Natural killer cell (primary cell): ENCODE measurements around the gene AFAP1. TPM values are rescaled to one million over a fixed set of nuclear protein-coding genes. Genes with fewer than 3 reads are reported as not detected.

Experiments used
- ATAC-seq, 3 donors: fragments of 150-1000 bp in 2 of 3; fragments of 200-7000 bp in 1 of 3; cut with Tn5 transposase; 1 replicate in 1 of 3; 2 replicates in 2 of 3; pipeline ENCODE4 v1.10.0; 2021; ENCODE audit warnings: mild to moderate bottlenecking in 2 of 3, moderate library complexity in 2 of 3
- DNase-seq, 2 donors: peaks; one replicate each; pipeline versions ENCODE4 v3.0.0 to v3.0.0-alpha.2; 2013 to 2021; ENCODE audit warnings: mixed read lengths in 1 of 2
- H3K27ac ChIP-seq: one replicate; pipeline ENCODE4 v1.5.1; 2013; ENCODE audit warnings: mild to moderate bottlenecking, low read length
- H3K27me3 ChIP-seq: one replicate; pipeline ENCODE4 v1.6.1; 2013; ENCODE audit warnings: low read length; ENCODE audit not compliant: control insufficient read depth, insufficient read depth
- H3K36me3 ChIP-seq: one replicate; pipeline ENCODE4 v1.6.1; 2013; ENCODE audit warnings: low read length; ENCODE audit not compliant: control insufficient read depth, insufficient read depth
- H3K4me1 ChIP-seq: one replicate; pipeline ENCODE4 v1.6.1; 2013; ENCODE audit warnings: low read length; ENCODE audit not compliant: control insufficient read depth, insufficient read depth
- H3K4me3 ChIP-seq: one replicate; pipeline ENCODE4 v1.5.1; 2013; ENCODE audit warnings: low read length
- H3K9me3 ChIP-seq: one replicate; pipeline ENCODE4 v1.6.1; 2013; ENCODE audit warnings: low read length; ENCODE audit not compliant: control insufficient read depth, insufficient read depth
- H3K27ac Mint-ChIP-seq, 2 donors: one replicate each; pipeline ENCODE4 v1.8.0; 2022; ENCODE audit warnings: mild to moderate bottlenecking in 2 of 2, mixed read lengths in 2 of 2, moderate library complexity in 1 of 2
- H3K27me3 Mint-ChIP-seq, 2 donors: one replicate each; pipeline ENCODE4 v1.8.0; 2022; ENCODE audit warnings: low read depth in 2 of 2, mixed read lengths in 2 of 2
- H3K36me3 Mint-ChIP-seq: one replicate; pipeline ENCODE4 v1.8.0; 2022; ENCODE audit warnings: mixed read lengths
- H3K4me1 Mint-ChIP-seq, 2 donors: one replicate each; pipeline ENCODE4 v1.8.0; 2022; ENCODE audit warnings: mixed read lengths in 2 of 2
- H3K4me3 Mint-ChIP-seq: one replicate; pipeline ENCODE4 v1.8.0; 2022; ENCODE audit warnings: mild to moderate bottlenecking, moderate library complexity, mixed read lengths
- H3K9me3 Mint-ChIP-seq, 2 donors: one replicate each; pipeline ENCODE4 v1.8.0; 2022; ENCODE audit warnings: mixed read lengths in 2 of 2
- WGBS: methylation state at CpG from one replicate; pipeline ENCODE4 v1.1.7; 2013; ENCODE audit warnings: missing lambda C conversion rate; ENCODE audit not compliant: insufficient coverage; 5-methylcytosine and 5-hydroxymethylcytosine counted together
- intact Hi-C: fragments of 100-400 bp; cut with micrococcal nuclease; formaldehyde crosslinking; loops from one replicate; pipeline ENCODE4 v1.14.2; 2022
- total RNA-seq, 4 donors: library from RNA; stranded (reverse); fragments of 120-200 nt in 1 of 4; gene quantifications; one replicate each; pipeline versions ENCODE4 v1.2.3 to v1.2.4, GENCODE V29; 2013 to 2022
- TF ChIP-seq, protein P1 (sequence below): fragments of 200-600 bp; IDR thresholded peaks from one replicate; pipeline ENCODE4 v1.8.0; 2022; ENCODE audit warnings: antibody characterized with exemption

The AFAP1 gene
- total RNA-seq, 3 donors from 2014 or later (not counting 1 experiment from before 2014, with no cell fraction given), result 4.9 to 12.5 (median 9.5) TPM

DNA sequence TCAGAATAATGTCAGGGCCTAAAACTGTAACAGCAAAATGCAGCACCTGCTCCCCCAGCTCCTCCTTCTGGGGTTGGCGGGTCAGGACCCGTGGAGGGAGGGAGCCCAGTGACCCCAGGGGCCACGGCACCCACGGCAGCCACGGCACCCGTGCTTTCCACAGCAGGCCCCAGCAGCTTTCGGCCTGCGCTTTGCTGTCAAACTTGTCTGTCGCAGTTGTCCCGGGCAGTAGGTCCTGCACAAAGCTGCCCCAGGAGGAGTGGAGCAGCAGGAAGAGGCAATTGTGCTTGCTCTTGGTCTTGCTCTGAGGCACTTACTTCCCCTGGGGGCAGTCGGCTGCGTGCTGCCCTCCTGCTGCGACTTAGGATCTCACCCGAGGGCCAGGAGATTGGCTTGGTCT, 183.6 kb downstream of the AFAP1 start:
- H3K36me3 Mint-ChIP-seq, result no peaks in the 10 kb centered on the region
- WGBS, result 91% methylated on average over 14 of the region's 14 CpGs
- no peaks in the 10 kb centered on the region for H3K9me3 Mint-ChIP-seq
- H3K27me3 Mint-ChIP-seq, result no peaks in the 10 kb centered on the region
- ATAC-seq (no peak), DNase-seq (no peak)
- H3K27ac Mint-ChIP-seq, result no peak overlapping the region
- TF ChIP-seq, protein P1, sequence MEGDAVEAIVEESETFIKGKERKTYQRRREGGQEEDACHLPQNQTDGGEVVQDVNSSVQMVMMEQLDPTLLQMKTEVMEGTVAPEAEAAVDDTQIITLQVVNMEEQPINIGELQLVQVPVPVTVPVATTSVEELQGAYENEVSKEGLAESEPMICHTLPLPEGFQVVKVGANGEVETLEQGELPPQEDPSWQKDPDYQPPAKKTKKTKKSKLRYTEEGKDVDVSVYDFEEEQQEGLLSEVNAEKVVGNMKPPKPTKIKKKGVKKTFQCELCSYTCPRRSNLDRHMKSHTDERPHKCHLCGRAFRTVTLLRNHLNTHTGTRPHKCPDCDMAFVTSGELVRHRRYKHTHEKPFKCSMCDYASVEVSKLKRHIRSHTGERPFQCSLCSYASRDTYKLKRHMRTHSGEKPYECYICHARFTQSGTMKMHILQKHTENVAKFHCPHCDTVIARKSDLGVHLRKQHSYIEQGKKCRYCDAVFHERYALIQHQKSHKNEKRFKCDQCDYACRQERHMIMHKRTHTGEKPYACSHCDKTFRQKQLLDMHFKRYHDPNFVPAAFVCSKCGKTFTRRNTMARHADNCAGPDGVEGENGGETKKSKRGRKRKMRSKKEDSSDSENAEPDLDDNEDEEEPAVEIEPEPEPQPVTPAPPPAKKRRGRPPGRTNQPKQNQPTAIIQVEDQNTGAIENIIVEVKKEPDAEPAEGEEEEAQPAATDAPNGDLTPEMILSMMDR, result no peak
- no peak overlapping the region for H3K4me3 ChIP-seq
- peaks cover 16% of the 10 kb centered on the region for H3K4me1 ChIP-seq
- no peak overlapping the region for H3K27ac ChIP-seq
- H3K36me3 ChIP-seq, result no peaks in the 10 kb centered on the region
- H3K27me3 ChIP-seq, result no peaks in the 10 kb centered on the region
- H3K4me3 Mint-ChIP-seq, result no peak overlapping the region
- intact Hi-C loops, result no loop called here
- peaks cover 11% of the 10 kb centered on the region in 2 donors for H3K4me1 Mint-ChIP-seq
- H3K9me3 ChIP-seq, result no peaks in the 10 kb centered on the region

DNA sequence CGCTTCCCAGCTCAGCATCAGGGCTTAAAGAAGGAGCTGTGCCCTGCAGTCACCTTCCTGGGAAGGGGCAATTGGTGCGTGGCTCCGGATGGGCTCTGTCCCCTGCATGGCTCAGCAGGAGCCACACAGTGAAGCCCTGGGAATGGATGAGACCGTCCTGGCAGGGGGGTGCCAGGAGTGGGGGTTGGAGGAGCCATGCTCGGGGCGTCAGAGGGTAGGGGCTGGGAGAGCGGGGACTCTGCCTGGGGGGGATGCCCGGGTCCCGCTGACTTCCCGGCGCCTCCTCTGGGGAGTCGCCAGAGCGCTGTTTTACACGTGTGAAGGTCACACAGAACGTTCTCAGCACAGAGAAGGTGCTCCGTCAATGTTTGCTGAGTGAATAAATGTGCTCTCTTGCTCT, 184.1 kb downstream of the AFAP1 start:
- no peaks in the 10 kb centered on the region for H3K9me3 Mint-ChIP-seq
- intact Hi-C loops, result no loop called here
- Histone ChIP-seq H3K4me1 (peaks cover 16% of the 10 kb centered on the region), H3K4me3 (no peak overlapping the region), H3K27ac (no peak overlapping the region), H3K9me3 (no peaks in the 10 kb centered on the region), H3K27me3 (no peaks in the 10 kb centered on the region), H3K36me3 (no peaks in the 10 kb centered on the region)
- WGBS, result 86% methylated on average over 16 of the region's 16 CpGs
- H3K27me3 Mint-ChIP-seq, result no peaks in the 10 kb centered on the region
- no peak overlapping the region for H3K4me3 Mint-ChIP-seq
- no peak overlapping the region for H3K27ac Mint-ChIP-seq
- DNase-seq (no peak), ATAC-seq (no peak)
- TF ChIP-seq, protein P1, result no peak
- no peaks in the 10 kb centered on the region for H3K36me3 Mint-ChIP-seq
- H3K4me1 Mint-ChIP-seq, result peaks cover 11% of the 10 kb centered on the region in 2 donors

DNA sequence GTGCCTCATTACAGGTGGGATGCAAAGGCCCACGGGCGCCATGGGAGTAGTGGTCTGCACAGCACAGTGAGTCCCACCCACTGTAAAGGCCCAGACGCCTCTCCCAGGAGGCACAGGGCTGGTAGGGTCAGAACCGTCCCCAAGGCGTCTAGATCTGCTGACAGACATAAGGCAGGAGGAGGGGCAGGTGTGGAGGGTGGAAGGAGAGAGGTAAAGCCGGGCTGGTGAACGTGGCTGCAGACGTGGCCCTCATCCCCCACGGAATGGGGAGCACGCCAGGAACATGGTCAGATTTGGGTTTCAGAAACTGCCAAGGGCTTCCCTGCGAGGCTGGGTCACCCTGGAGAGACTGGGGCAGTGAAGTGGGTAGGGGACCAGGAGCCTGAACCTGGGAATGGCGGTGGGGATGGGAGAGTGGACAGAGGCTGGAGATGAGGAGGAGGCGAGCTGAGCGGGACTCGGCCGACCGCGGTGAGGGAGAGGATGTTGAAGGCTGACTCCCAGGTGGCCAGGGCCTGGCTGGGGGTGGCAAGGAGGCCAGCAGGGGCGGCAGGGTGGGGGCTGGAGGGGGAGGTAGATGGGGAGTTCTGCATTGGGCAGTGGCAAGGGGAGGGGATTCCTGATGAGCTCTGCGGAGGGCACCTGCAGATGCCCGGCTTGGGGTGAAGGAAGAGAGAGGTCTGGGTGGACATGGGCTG, 184.9 kb downstream of the AFAP1 start:
- no peak overlapping the region for H3K4me3 Mint-ChIP-seq
- Histone ChIP-seq H3K27ac (no peak overlapping the region), H3K4me1 (peaks cover 8% of the 10 kb centered on the region), H3K9me3 (no peaks in the 10 kb centered on the region), H3K36me3 (no peaks in the 10 kb centered on the region), H3K27me3 (no peaks in the 10 kb centered on the region), H3K4me3 (no peak overlapping the region)
- ATAC-seq, result no peak
- intact Hi-C loops, result no loop called here
- H3K4me1 Mint-ChIP-seq, result peaks cover 11% of the 10 kb centered on the region in 2 donors
- H3K9me3 Mint-ChIP-seq, result no peaks in the 10 kb centered on the region
- TF ChIP-seq, protein P1, result no peak
- H3K27ac Mint-ChIP-seq, result no peak overlapping the region
- no peak for DNase-seq
- no peaks in the 10 kb centered on the region for H3K27me3 Mint-ChIP-seq
- 84% methylated on average over 21 of the region's 21 CpGs for WGBS
- H3K36me3 Mint-ChIP-seq, result no peaks in the 10 kb centered on the region
